Esophagus muscularis mucosa (tissue), 4 donors: ENCODE measurements around the gene GPS1. TPM values are rescaled to one million over a fixed set of nuclear protein-coding genes. Genes with fewer than 3 reads are reported as not detected.

Source experiments
- DNase-seq: peaks from one replicate; pipeline ENCODE4 v3.0.0-alpha.2; 2017; ENCODE audit errors: extremely low spot score
- H3K27ac ChIP-seq, 4 donors: fragments of 200-600 bp; sonication (generic); replicated peaks in 1 of 4; 1 replicate in 3 of 4; 2 replicates in 1 of 4; pipeline ENCODE4 v1.5.1; 2016 to 2019; ENCODE audit warnings: mild to moderate bottlenecking in 1 of 4
- H3K27me3 ChIP-seq, 4 donors: fragments of 200-600 bp; sonication (generic); one replicate each; pipeline versions ENCODE4 v1.5.1 to v1.6.0; 2016 to 2019
- H3K36me3 ChIP-seq, 4 donors: fragments of 200-600 bp; sonication (generic); one replicate each; pipeline ENCODE4 v1.5.1; 2016 to 2019
- H3K4me1 ChIP-seq, 4 donors: fragments of 200-600 bp; sonication (generic); one replicate each; pipeline ENCODE4 v1.5.1; 2016 to 2019
- H3K4me3 ChIP-seq, 4 donors: fragments of 200-600 bp; sonication (generic); 1 replicate in 2 of 4; 2 replicates in 2 of 4; pipeline ENCODE4 v1.5.1; 2016 to 2019; ENCODE audit warnings: mild to moderate bottlenecking in 4 of 4, moderate library complexity in 1 of 4
- H3K9me3 ChIP-seq, 4 donors: fragments of 200-600 bp; sonication (generic); 1 replicate in 3 of 4; 2 replicates in 1 of 4; pipeline ENCODE4 v1.5.1; 2016 to 2019
- CTCF ChIP-seq, 3 experiments: fragments of 200-600 bp in 2 of 3; fragments of 450-650 bp in 1 of 3; sonication (generic) in 2 of 3; IDR thresholded peaks; one replicate each; pipeline ENCODE4 v1.5.1; 2017 to 2019; ENCODE audit warnings: antibody characterized with exemption in 3 of 3, mild to moderate bottlenecking in 2 of 3, moderate library complexity in 1 of 3
- EP300 ChIP-seq: sonication (generic); formaldehyde crosslinking; IDR thresholded peaks from one replicate; pipeline ENCODE4 v1.6.1; 2017; ENCODE audit warnings: antibody characterized with exemption
- POLR2A ChIP-seq: fragments of 450-650 bp; IDR thresholded peaks from one replicate; pipeline ENCODE4 v1.6.1; 2017; ENCODE audit warnings: antibody characterized with exemption, moderate library complexity, mild to moderate bottlenecking, low read depth
- POLR2AphosphoS5 ChIP-seq, 2 donors: sonication (generic); formaldehyde crosslinking; IDR thresholded peaks; one replicate each; pipeline ENCODE4 v1.6.1; 2017; ENCODE audit warnings: antibody characterized with exemption in 2 of 2
- WGBS: methylation state at CpG from one replicate; pipeline ENCODE4 v1.1.5; 2018; 5-methylcytosine and 5-hydroxymethylcytosine counted together
- intact Hi-C: fragments of 100-400 bp; cut with DNase I; formaldehyde crosslinking; loops from one replicate; pipeline ENCODE4 v1.15.1; 2023
- total RNA-seq, 4 donors: library from RNA; depleted of rRNA; stranded (reverse); fragments of >200 nt; gene quantifications; one replicate each; pipeline versions ENCODE4 v1.1.0 to v1.2.1, GENCODE V29; 2016

Gene GPS1
- total RNA-seq, 4 donors from 2014 or later: 64.4 to 108 (median 85.4) TPM

DNA sequence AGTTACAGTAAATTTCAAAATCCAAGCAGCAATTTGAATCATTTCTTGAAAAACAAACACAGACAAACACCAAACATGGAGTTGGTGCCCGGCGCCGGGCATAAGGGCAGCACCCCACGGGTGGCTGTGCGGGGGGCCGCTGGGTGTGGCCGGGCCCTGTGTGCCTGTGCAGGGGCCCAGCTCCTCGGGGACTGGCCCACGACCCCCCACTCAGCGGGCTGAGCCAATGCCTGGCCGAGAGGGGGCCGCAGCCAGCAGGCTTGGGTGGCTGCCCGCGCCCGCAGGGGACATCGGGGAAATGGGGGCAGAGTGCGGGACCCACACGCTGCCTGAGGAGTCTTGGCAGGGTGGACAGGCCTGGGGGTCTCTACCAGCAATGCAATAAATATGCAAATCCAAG, 26.7 kb downstream of the GPS1 start:
- no peak for DNase-seq
- Histone ChIP-seq H3K27ac (no peak overlapping the region), H3K27me3 (no peaks in the 10 kb centered on the region), H3K4me1 (peaks cover 0 to 6% (median 0%) of the 10 kb centered on the region in 4 donors), H3K36me3 (peaks cover 34 to 55% (median 49%) of the 10 kb centered on the region in 4 donors), H3K9me3 (no peaks in the 10 kb centered on the region), H3K4me3 (no peak overlapping the region)
- TF ChIP-seq CTCF (IDR thresholded peaks at IDR 0.05) (no peak), POLR2AphosphoS5 (IDR thresholded peaks at IDR 0.05) (no peak), POLR2A (no peak), EP300 (no peak)
- intact Hi-C loops: no loop called here
- 92% methylated on average over 18 of the region's 18 CpGs for WGBS

- Histone ChIP-seq H3K27ac (no peak overlapping the region), H3K4me3 (no peak overlapping the region), H3K9me3 (no peaks in the 10 kb centered on the region), H3K4me1 (peaks cover 0 to 6% (median 0%) of the 10 kb centered on the region in 4 donors), H3K36me3 (peaks cover 41 to 62% (median 56%) of the 10 kb centered on the region in 4 donors), H3K27me3 (no peaks in the 10 kb centered on the region)
- intact Hi-C loops: no loop called here
- DNase-seq: no peak
- TF ChIP-seq CTCF (IDR thresholded peaks at IDR 0.05): no peak
- no peak for TF ChIP-seq POLR2A
- TF ChIP-seq EP300: no peak
- TF ChIP-seq POLR2AphosphoS5 (IDR thresholded peaks at IDR 0.05): no peak
- WGBS: 93% methylated on average over 42 of the region's 47 CpGs
These were observed 27.4 kb downstream of the GPS1 start for GRCh38 chr17:82079001-82079677.

DNA sequence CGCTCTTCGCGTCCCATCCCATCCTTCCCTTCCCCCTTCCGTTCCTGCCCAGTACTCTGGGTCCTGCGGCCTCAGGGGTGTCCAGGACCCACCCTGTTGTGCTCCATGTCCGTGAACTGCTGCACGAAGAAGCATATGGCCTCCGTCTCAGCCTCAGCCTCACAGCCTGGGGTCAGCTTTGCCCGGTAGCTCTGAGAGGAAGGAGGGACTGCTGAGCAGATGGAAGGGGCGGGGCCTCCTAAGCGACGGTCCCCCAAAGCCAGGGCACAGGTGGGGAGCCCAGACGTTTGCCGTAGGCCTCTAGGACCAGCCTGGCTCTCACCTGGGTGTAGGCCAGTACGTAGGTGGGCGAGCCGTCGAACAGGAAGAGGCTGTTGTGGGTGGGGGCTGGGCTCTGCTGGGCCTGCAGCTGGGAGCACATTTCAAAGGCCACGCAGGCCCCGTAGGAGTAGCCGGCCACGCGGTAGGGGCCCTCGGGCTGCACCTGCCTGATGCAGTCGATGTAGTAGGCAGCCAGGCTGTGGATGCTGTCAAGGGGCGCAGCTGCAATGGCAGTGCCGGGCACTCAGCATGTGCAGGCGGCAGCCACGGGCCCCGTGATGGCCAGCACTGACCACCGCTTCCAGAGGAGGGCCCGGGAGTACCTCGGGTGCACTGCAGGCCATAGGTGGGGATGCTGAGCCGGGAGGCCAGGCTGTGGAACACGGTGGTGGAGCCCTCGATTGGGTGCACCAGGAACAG, 28.5 kb downstream of the GPS1 start:
- DNase-seq: no peak
- Histone ChIP-seq H3K4me3 (no peak overlapping the region), H3K4me1 (peaks cover 0 to 6% (median 0%) of the 10 kb centered on the region in 4 donors), H3K27ac (no peak overlapping the region), H3K9me3 (no peaks in the 10 kb centered on the region), H3K36me3 (peaks cover 51 to 73% (median 67%) of the 10 kb centered on the region in 4 donors), H3K27me3 (no peaks in the 10 kb centered on the region)
- TF ChIP-seq CTCF (IDR thresholded peaks at IDR 0.05) (no peak), POLR2AphosphoS5 (IDR thresholded peaks at IDR 0.05) (no peak), EP300 (no peak), POLR2A (no peak)
- intact Hi-C loops: no loop called here
- 83% methylated on average over 17 of the region's 36 CpGs for WGBS

- 94% methylated on average over 30 of the region's 44 CpGs for WGBS
- H3K9me3 ChIP-seq: no peaks in the 10 kb centered on the region
- peaks cover 0 to 6% (median 0%) of the 10 kb centered on the region in 4 donors for H3K4me1 ChIP-seq
- no peak for TF ChIP-seq CTCF (IDR thresholded peaks at IDR 0.05)
- TF ChIP-seq POLR2A: no peak
- TF ChIP-seq POLR2AphosphoS5 (IDR thresholded peaks at IDR 0.05): no peak
- TF ChIP-seq EP300: no peak
- intact Hi-C loops: no loop called here
- H3K4me3 ChIP-seq: no peak overlapping the region
- DNase-seq: no peak
- no peaks in the 10 kb centered on the region for H3K27me3 ChIP-seq
- H3K27ac ChIP-seq: no peak overlapping the region
- peaks cover 59 to 80% (median 74%) of the 10 kb centered on the region in 4 donors for H3K36me3 ChIP-seq
These were observed 29.2 kb downstream of the GPS1 start for GRCh38 chr17:82080789-82081464.
